Liver (tissue), 9 donors: Measurements from ENCODE around the gene EIF2AK3. TPM values are rescaled to one million over a fixed set of nuclear protein-coding genes. Genes with fewer than 3 reads are reported as not detected.

ENCODE experiments used
- DNase-seq: peaks from one replicate; pipeline ENCODE4 v3.0.0-alpha.2; 2017; ENCODE audit warnings: low spot score
- H3K27ac ChIP-seq, 2 donors: one replicate each; pipeline ENCODE4 v1.7.0; 2013; ENCODE audit warnings: inconsistent platforms in 2 of 2, low read length in 2 of 2, control low read depth in 1 of 2, low read depth in 1 of 2, mild to moderate bottlenecking in 1 of 2
- H3K27me3 ChIP-seq, 4 donors: one replicate each; pipeline versions ENCODE4 v1.6.1 to v1.7.0; 2013; ENCODE audit warnings: low read length in 3 of 4, inconsistent platforms in 1 of 4, mild to moderate bottlenecking in 1 of 4, moderate library complexity in 1 of 4; ENCODE audit not compliant: control insufficient read depth in 4 of 4, insufficient read depth in 4 of 4
- H3K36me3 ChIP-seq, 4 donors: one replicate each; pipeline versions ENCODE4 v1.6.1 to v1.7.0; 2013; ENCODE audit warnings: low read length in 3 of 4, mild to moderate bottlenecking in 3 of 4, low read depth in 1 of 4, moderate library complexity in 1 of 4; ENCODE audit not compliant: control insufficient read depth in 4 of 4, insufficient read depth in 3 of 4
- H3K4me1 ChIP-seq, 4 donors: one replicate each; pipeline versions ENCODE4 v1.6.1 to v1.7.0; 2013; ENCODE audit warnings: low read length in 3 of 4, mild to moderate bottlenecking in 3 of 4, moderate library complexity in 1 of 4; ENCODE audit not compliant: control insufficient read depth in 4 of 4, insufficient read depth in 4 of 4
- H3K4me3 ChIP-seq, 3 donors: one replicate each; pipeline versions ENCODE4 v1.6.1 to v1.7.0; 2013; ENCODE audit warnings: low read length in 3 of 3, control low read depth in 1 of 3, low read depth in 1 of 3, mild to moderate bottlenecking in 1 of 3
- H3K9ac ChIP-seq, 2 donors: one replicate each; pipeline ENCODE4 v1.7.0; 2013; ENCODE audit warnings: low read length in 2 of 2, mild to moderate bottlenecking in 2 of 2, moderate library complexity in 2 of 2, control low read depth in 1 of 2, low read depth in 1 of 2
- H3K9me3 ChIP-seq, 4 donors: one replicate each; pipeline versions ENCODE4 v1.6.1 to v1.7.0; 2013; ENCODE audit warnings: low read length in 3 of 4; ENCODE audit not compliant: control insufficient read depth in 4 of 4
- EGR1 ChIP-seq, 2 donors: IDR thresholded peaks; 2 replicates each; pipeline ENCODE4 v1.6.1; 2016 to 2018; ENCODE audit warnings: antibody characterized with exemption in 2 of 2, low read depth in 2 of 2
- FOXA1 ChIP-seq: IDR thresholded peaks from 2 replicates; pipeline ENCODE4 v1.6.1; 2016; ENCODE audit warnings: antibody characterized with exemption
- FOXA2 ChIP-seq: IDR thresholded peaks from 2 replicates; pipeline ENCODE4 v1.6.1; 2016; ENCODE audit warnings: antibody characterized with exemption
- GABPA ChIP-seq, 2 donors: IDR thresholded peaks in 1 of 2; conservative IDR thresholded peaks in 1 of 2; 2 replicates each; pipeline ENCODE4 v1.6.1; 2016; ENCODE audit warnings: antibody characterized with exemption in 2 of 2, mild to moderate bottlenecking in 1 of 2, moderate library complexity in 1 of 2
- HNF4A ChIP-seq, 2 donors: conservative IDR thresholded peaks; 2 replicates each; pipeline ENCODE4 v1.6.1; 2016; ENCODE audit warnings: antibody characterized with exemption in 2 of 2, mild to moderate bottlenecking in 2 of 2
- JUND ChIP-seq, 2 donors: IDR thresholded peaks; 2 replicates each; pipeline ENCODE4 v1.6.1; 2016; ENCODE audit warnings: antibody characterized with exemption in 2 of 2
- NR2F2 ChIP-seq: IDR thresholded peaks from 2 replicates; pipeline ENCODE4 v1.6.1; 2016; ENCODE audit warnings: antibody characterized with exemption
- RAD21 ChIP-seq, 2 donors: IDR thresholded peaks; 2 replicates each; pipeline ENCODE4 v1.6.1; 2016; ENCODE audit warnings: antibody characterized with exemption in 2 of 2, mild to moderate bottlenecking in 2 of 2
- REST ChIP-seq: IDR thresholded peaks from 2 replicates; pipeline ENCODE4 v1.6.1; 2016; ENCODE audit warnings: antibody characterized with exemption, mild to moderate bottlenecking
- RXRA ChIP-seq, 2 donors: IDR thresholded peaks; 2 replicates each; pipeline ENCODE4 v1.6.1; 2017 to 2018; ENCODE audit warnings: antibody characterized with exemption in 2 of 2, mild to moderate bottlenecking in 1 of 2
- SP1 ChIP-seq: IDR thresholded peaks from 2 replicates; pipeline ENCODE4 v1.6.1; 2018; ENCODE audit warnings: antibody characterized with exemption, mild to moderate bottlenecking
- TAF1 ChIP-seq: conservative IDR thresholded peaks from 2 replicates; pipeline ENCODE4 v1.6.1; 2016; ENCODE audit warnings: antibody characterized with exemption, mild to moderate bottlenecking
- ZBTB33 ChIP-seq: IDR thresholded peaks from 2 replicates; pipeline ENCODE4 v1.6.1; 2016; ENCODE audit warnings: antibody characterized with exemption
- WGBS: extraction: QIAGEN DNeasy Blood & Tissue Kit; methylation state at CpG from one replicate; pipeline ENCODE4 v1.1.7; 2013; 5-methylcytosine and 5-hydroxymethylcytosine counted together
- polyA plus RNA-seq, 2 donors: library from polyadenylated mRNA; stranded (reverse) in 1 of 2; unstranded in 1 of 2; fragments of 200-250 nt in 1 of 2; fragments of >200 nt in 1 of 2; fragmentation: Nextera tagmentation in 1 of 2; extraction: Ambion mirVana in 1 of 2; gene quantifications; one replicate each; pipeline versions ENCODE4 v1.2.1 to v1.2.3, GENCODE V29; 2013 to 2015
- total RNA-seq, 2 donors: library from RNA; depleted of rRNA; stranded (reverse); fragments of >200 nt; gene quantifications; one replicate each; pipeline ENCODE4 v1.2.3, GENCODE V29; 2014
- TF ChIP-seq, protein P1 (sequence below): IDR thresholded peaks from 2 replicates; pipeline ENCODE4 v1.6.1; 2016; ENCODE audit warnings: antibody characterized with exemption
- TF ChIP-seq, protein P2 (sequence below): fragments of 150-350 bp; IDR thresholded peaks from 2 replicates; pipeline ENCODE4 v1.5.1; 2017; ENCODE audit warnings: improper control_type of control experiment, low read depth, low read length; ENCODE audit not compliant: missing input control
- TF ChIP-seq, protein P3 (sequence below): IDR thresholded peaks from 2 replicates; pipeline ENCODE4 v1.6.1; 2016; ENCODE audit warnings: antibody characterized with exemption
- donor health status: healthy.
- donor health status: healthy.
- donor health status: healthy.
- donor health status: healthy.
- donor health status: healthy.

Gene EIF2AK3
- total and polyA plus RNA-seq, 4 donors: 2.9 to 31.5 (median 9.2) TPM

DNA sequence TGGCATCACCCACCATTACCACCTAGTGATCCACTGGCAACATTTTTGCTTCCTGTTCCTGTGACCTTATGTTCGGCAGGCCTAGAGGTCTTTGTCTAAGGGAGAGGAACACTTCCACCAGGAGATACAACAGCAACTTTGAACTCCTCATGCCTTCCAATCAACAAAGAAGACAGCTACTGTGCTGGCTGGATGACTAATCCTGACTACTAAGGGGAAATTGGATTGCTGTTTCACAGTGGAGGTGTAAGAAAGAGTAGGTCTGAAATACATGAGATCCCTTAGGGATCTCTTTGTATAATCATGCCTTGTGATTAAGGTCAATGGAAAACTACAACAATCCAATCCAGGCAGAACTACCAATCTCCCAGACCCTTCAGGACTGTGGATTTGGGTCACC lies 45.2 kb downstream of the EIF2AK3 start (continued):
- TF ChIP-seq REST: no peak
- TF ChIP-seq JUND (IDR thresholded peaks at IDR 0.05): no peak
- no peak for TF ChIP-seq HNF4A (conservative IDR thresholded peaks at IDR 0.05)
- TF ChIP-seq, protein P1, sequence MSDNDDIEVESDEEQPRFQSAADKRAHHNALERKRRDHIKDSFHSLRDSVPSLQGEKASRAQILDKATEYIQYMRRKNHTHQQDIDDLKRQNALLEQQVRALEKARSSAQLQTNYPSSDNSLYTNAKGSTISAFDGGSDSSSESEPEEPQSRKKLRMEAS: no peak
- TF ChIP-seq ZBTB33: no peak

DNA sequence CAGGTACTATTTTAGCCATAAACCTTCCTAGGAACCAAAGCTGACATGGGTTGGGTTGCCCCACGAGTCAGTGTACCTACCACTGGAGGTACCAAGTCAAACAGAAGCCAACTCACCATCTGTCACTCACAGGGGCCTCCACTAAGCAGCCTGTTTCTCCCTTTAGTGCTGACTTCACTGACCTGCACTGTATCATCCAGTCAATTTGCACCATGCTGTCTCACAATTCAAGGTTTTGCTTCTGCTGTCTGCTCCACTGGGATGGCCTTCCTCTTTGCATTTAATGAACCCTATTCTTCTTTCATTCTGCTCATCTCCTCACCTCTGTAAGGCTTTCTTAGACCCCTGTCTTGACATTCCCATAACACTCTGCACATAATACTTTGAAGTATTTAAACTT lies 47.2 kb downstream of the EIF2AK3 start:
- Histone ChIP-seq H3K4me1 (no peaks in the 10 kb centered on the region), H3K27ac (no peak overlapping the region), H3K27me3 (no peaks in the 10 kb centered on the region), H3K9me3 (no peaks in the 10 kb centered on the region), H3K36me3 (peaks cover 8 to 52% (median 39%) of the 10 kb centered on the region in 4 donors), H3K9ac (no peak overlapping the region), H3K4me3 (no peak overlapping the region)
- no peak for DNase-seq
- TF ChIP-seq, protein P2, sequence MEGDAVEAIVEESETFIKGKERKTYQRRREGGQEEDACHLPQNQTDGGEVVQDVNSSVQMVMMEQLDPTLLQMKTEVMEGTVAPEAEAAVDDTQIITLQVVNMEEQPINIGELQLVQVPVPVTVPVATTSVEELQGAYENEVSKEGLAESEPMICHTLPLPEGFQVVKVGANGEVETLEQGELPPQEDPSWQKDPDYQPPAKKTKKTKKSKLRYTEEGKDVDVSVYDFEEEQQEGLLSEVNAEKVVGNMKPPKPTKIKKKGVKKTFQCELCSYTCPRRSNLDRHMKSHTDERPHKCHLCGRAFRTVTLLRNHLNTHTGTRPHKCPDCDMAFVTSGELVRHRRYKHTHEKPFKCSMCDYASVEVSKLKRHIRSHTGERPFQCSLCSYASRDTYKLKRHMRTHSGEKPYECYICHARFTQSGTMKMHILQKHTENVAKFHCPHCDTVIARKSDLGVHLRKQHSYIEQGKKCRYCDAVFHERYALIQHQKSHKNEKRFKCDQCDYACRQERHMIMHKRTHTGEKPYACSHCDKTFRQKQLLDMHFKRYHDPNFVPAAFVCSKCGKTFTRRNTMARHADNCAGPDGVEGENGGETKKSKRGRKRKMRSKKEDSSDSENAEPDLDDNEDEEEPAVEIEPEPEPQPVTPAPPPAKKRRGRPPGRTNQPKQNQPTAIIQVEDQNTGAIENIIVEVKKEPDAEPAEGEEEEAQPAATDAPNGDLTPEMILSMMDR: no peak
- TF ChIP-seq RAD21 (IDR thresholded peaks at IDR 0.05) (no peak), ZBTB33 (no peak), HNF4A (conservative IDR thresholded peaks at IDR 0.05) (no peak), JUND (IDR thresholded peaks at IDR 0.05) (no peak)
- WGBS: 89% methylated on average over 1 of the region's 1 CpG

- H3K36me3 ChIP-seq: peaks cover 10 to 57% (median 40%) of the 10 kb centered on the region in 4 donors
- TF ChIP-seq RAD21 (IDR thresholded peaks at IDR 0.05) (no peak), FOXA1 (no peak), GABPA (IDR thresholded peaks at IDR 0.05 in 1 of 2, conservative IDR thresholded peaks at IDR 0.05 in 1 of 2) (no peak), FOXA2 (no peak), EGR1 (IDR thresholded peaks at IDR 0.05; ENCODE audit: low read depth in 2 of 2) (no peak), JUND (IDR thresholded peaks at IDR 0.05) (no peak), NR2F2 (no peak), SP1 (no peak), RXRA (IDR thresholded peaks at IDR 0.05) (no peak), TAF1 (no peak), HNF4A (conservative IDR thresholded peaks at IDR 0.05) (no peak)
- TF ChIP-seq, protein P1: no peak
- TF ChIP-seq, protein P3, sequence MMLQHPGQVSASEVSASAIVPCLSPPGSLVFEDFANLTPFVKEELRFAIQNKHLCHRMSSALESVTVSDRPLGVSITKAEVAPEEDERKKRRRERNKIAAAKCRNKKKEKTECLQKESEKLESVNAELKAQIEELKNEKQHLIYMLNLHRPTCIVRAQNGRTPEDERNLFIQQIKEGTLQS: no peak
- TF ChIP-seq, protein P2: no peak
Measured at GRCh38 chr2:88575630-88576029, 51.6 kb downstream of the EIF2AK3 start.

More at GRCh38 chr2:88575630-88576029, 51.6 kb downstream of the EIF2AK3 start:
- Histone ChIP-seq H3K9me3 (no peaks in the 10 kb centered on the region), H3K9ac (no peak overlapping the region), H3K27me3 (no peaks in the 10 kb centered on the region), H3K4me3 (no peak overlapping the region), H3K4me1 (no peaks in the 10 kb centered on the region), H3K27ac (no peak overlapping the region)
- 98% methylated on average over 2 of the region's 2 CpGs for WGBS
- no peak for DNase-seq
